Osteoblast (primary cell): ENCODE data around the gene CSRNP2. TPM values are rescaled to one million over a fixed set of nuclear protein-coding genes. Genes with fewer than 3 reads are reported as not detected.

Experiments
- DNase-seq: peaks from one replicate; pipeline ENCODE4 v3.0.0; 2011; ENCODE audit warnings: low spot score, mixed read lengths; ENCODE audit not compliant: insufficient read length; ENCODE audit errors: missing footprints
- H2AFZ ChIP-seq: 2 replicates; pipeline ENCODE4 v1.6.0; 2011; ENCODE audit warnings: mild to moderate bottlenecking, low read length
- H3K27ac ChIP-seq: 2 replicates; pipeline ENCODE4 v1.5.1; 2011; ENCODE audit warnings: mild to moderate bottlenecking, low read depth, low read length, moderate library complexity
- H3K27me3 ChIP-seq: 2 replicates; pipeline ENCODE4 v1.6.0; 2012; ENCODE audit warnings: mild to moderate bottlenecking, control low read depth, inconsistent platforms, low read length, moderate library complexity; ENCODE audit not compliant: insufficient read depth
- H3K36me3 ChIP-seq: 2 replicates; pipeline ENCODE4 v1.5.1; 2011; ENCODE audit warnings: mild to moderate bottlenecking, low read length, control low read depth, moderate library complexity; ENCODE audit not compliant: insufficient read depth
- H3K4me1 ChIP-seq: 2 replicates; pipeline ENCODE4 v1.5.1; 2011; ENCODE audit warnings: mild to moderate bottlenecking, low read length, control low read depth, moderate library complexity; ENCODE audit not compliant: insufficient read depth
- H3K4me2 ChIP-seq: 2 replicates; pipeline ENCODE4 v1.6.0; 2011; ENCODE audit warnings: mild to moderate bottlenecking, low read length; ENCODE audit not compliant: insufficient read depth
- H3K4me3 ChIP-seq: fragments of 200-600 bp; sonication (generic); 3 replicates; pipeline ENCODE4 v1.5.1; 2012; ENCODE audit warnings: mild to moderate bottlenecking, low read length, inconsistent platforms; ENCODE audit not compliant: insufficient read depth
- H3K79me2 ChIP-seq: 2 replicates; pipeline ENCODE4 v1.6.0; 2012; ENCODE audit warnings: mild to moderate bottlenecking, low read length, control low read depth, inconsistent platforms; ENCODE audit not compliant: insufficient read depth
- H3K9me3 ChIP-seq: 2 replicates; pipeline ENCODE4 v1.5.1; 2011; ENCODE audit warnings: low read depth, low read length, control low read depth
- H4K20me1 ChIP-seq: 2 replicates; pipeline ENCODE4 v1.6.0; 2012; ENCODE audit warnings: mild to moderate bottlenecking, low read length, control low read depth; ENCODE audit not compliant: insufficient read depth
- total RNA-seq: library from RNA; depleted of rRNA; stranded (reverse); fragments of >200 nt; gene quantifications from 2 replicates; pipeline ENCODE4 v1.2.3, GENCODE V29; 2012
- TF ChIP-seq, protein P1 (sequence below): IDR thresholded peaks from 2 replicates; pipeline ENCODE4 v1.5.1; 2011; ENCODE audit warnings: mild to moderate bottlenecking, low read depth, low read length, moderate library complexity; ENCODE audit errors: extremely low read depth

CSRNP2 gene
- total RNA-seq, 1 donor: 30.0 TPM

DNA sequence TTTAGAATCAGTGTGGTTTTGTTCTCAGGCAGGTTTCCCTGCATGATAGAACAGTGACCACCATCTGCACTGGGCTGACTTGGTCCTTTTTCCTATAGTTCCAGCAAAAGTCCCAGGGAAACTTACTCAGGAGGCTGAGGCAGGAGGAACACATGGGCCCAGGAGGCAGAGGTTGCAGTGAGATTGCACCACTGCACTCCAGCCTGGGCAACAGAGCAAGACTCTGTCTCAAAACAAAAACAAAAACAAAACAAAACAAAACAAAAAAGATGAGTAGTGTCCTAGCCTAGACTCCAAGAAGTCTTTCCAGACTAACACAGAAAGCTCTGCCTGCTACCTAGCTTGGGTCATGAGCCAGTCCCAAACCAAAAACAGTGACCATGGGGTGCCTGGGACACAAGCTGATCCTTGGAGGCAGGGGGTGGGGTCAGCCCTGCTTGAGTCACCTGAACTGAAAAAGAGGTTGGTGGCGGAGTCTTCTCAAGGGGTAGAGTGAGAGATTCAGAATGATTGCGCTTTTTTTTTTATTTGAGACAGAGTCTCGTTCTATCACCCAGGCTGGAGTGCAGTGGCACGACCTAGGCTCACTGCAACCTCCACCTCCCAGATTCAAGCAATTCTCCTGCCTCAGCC lies 49.8 kb downstream of the CSRNP2 start:
- no peaks in the 10 kb centered on the region for H3K27me3 ChIP-seq
- no peaks in the 10 kb centered on the region for H3K36me3 ChIP-seq
- no peaks in the 10 kb centered on the region for H4K20me1 ChIP-seq
- no peaks in the 10 kb centered on the region for H3K9me3 ChIP-seq
- no peak overlapping the region for H3K4me3 ChIP-seq
- H3K27ac ChIP-seq: no peak overlapping the region
- H3K4me2 ChIP-seq: no peak overlapping the region
- no peak overlapping the region for H2AFZ ChIP-seq
- DNase-seq: no peak
- peaks cover 2% of the 10 kb centered on the region for H3K4me1 ChIP-seq
- H3K79me2 ChIP-seq: no peaks in the 10 kb centered on the region
- TF ChIP-seq, protein P1, sequence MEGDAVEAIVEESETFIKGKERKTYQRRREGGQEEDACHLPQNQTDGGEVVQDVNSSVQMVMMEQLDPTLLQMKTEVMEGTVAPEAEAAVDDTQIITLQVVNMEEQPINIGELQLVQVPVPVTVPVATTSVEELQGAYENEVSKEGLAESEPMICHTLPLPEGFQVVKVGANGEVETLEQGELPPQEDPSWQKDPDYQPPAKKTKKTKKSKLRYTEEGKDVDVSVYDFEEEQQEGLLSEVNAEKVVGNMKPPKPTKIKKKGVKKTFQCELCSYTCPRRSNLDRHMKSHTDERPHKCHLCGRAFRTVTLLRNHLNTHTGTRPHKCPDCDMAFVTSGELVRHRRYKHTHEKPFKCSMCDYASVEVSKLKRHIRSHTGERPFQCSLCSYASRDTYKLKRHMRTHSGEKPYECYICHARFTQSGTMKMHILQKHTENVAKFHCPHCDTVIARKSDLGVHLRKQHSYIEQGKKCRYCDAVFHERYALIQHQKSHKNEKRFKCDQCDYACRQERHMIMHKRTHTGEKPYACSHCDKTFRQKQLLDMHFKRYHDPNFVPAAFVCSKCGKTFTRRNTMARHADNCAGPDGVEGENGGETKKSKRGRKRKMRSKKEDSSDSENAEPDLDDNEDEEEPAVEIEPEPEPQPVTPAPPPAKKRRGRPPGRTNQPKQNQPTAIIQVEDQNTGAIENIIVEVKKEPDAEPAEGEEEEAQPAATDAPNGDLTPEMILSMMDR: no peak

DNA sequence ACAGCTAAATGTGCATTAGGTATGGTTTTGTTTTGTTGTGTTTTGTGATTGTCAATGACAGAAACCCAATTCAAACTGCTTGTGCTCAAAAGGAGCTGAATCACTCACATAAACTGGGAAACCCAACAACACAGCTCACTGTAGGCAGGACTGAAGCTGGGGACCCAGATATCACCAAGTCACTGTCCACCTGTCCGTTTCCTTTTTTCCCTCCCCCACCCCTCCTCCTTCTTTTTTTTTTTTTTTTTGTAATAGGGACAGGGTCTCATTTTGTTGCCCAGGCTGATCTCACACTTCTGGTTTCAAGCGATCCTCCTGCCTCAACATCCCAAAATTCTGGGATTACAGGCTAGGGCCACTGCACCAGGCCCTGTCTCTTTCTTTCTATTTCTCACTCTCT lies 50.3 kb downstream of the CSRNP2 start:
- Histone ChIP-seq H3K79me2 (no peaks in the 10 kb centered on the region), H3K4me1 (peaks cover 7% of the 10 kb centered on the region), H3K36me3 (no peaks in the 10 kb centered on the region), H3K9me3 (no peaks in the 10 kb centered on the region), H3K4me3 (no peak overlapping the region), H3K27me3 (no peaks in the 10 kb centered on the region), H3K4me2 (no peak overlapping the region), H4K20me1 (no peaks in the 10 kb centered on the region), H3K27ac (no peak overlapping the region), H2AFZ (no peak overlapping the region)
- TF ChIP-seq, protein P1: no peak
- DNase-seq: no peak

DNA sequence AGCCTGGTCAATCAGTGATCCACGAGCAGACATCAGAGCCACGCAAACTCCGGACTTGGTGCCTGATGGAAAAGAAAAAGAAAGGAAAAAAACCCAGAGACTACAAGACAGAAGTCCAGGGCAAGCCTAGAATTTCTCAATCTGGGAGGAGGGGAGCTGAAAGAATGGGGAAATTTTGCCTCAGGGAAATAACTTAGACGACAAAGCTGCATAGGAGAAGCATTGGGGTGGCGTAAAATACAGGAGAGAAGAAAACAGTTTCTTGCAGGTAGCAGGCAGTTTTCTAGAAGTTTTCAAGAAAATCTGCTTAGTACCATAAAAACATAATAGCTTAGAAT lies 54.6 kb downstream of the CSRNP2 start:
- peak overlapping the region; percentile 83 for H2AFZ ChIP-seq
- H4K20me1 ChIP-seq: no peaks in the 10 kb centered on the region
- peak overlapping the region; percentile 61 for H3K4me3 ChIP-seq
- TF ChIP-seq, protein P1: no peak
- peaks cover 26% of the 10 kb centered on the region for H3K4me1 ChIP-seq
- no peaks in the 10 kb centered on the region for H3K36me3 ChIP-seq
- no peak overlapping the region for H3K27ac ChIP-seq
- no peaks in the 10 kb centered on the region for H3K9me3 ChIP-seq
- no peaks in the 10 kb centered on the region for H3K27me3 ChIP-seq
- peak overlapping the region; percentile 76 for H3K4me2 ChIP-seq
- DNase-seq: peak; percentile 55
- H3K79me2 ChIP-seq: peaks cover 11% of the 10 kb centered on the region

DNA sequence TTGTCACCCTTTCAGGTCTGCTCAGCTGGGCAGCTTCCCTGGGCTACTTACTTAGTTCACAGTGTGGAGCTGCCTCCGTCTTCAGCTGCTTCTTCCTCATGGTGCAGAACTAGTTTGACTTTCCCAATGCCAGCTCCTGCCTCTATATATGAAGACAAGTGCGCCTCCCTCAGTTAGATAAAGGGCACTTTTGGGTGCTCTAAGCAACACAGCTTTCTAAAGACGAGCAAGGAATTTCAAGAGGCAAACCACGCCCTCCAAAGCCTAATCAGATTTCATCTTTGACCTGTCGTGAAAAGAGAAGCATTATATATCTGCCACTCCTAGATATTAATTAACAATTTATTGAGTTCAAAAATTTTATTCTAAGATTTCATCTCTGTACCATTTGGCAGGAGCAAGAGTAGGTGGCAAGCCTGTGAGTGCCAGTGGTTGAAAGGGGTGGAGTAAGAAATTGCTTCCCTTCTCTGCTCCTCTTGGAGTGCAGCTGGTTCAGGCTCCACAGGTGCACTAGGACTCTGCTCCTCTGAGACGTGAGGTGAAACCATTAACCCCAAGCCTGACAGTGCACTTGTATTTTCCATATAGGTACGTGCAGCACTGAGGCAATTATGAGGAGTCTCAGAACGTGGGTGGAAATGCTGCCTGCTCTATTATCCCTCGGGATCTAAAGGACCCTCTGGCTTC lies 55.1 kb downstream of the CSRNP2 start:
- Histone ChIP-seq H3K36me3 (no peaks in the 10 kb centered on the region), H3K27ac (no peak overlapping the region), H3K9me3 (no peaks in the 10 kb centered on the region), H3K79me2 (peaks cover 16% of the 10 kb centered on the region), H3K4me3 (peak overlapping the region; percentile 61), H2AFZ (peak overlapping the region; percentile 83), H3K27me3 (no peaks in the 10 kb centered on the region), H3K4me2 (peak overlapping the region; percentile 76), H3K4me1 (peaks cover 29% of the 10 kb centered on the region), H4K20me1 (no peaks in the 10 kb centered on the region)
- DNase-seq: peak; percentile 63
- TF ChIP-seq, protein P1: peak; percentile 55
